Right lobe of liver (tissue), 6 donors: ENCODE measurements around the gene PRR13. TPM values are rescaled to one million over a fixed set of nuclear protein-coding genes. Genes with fewer than 3 reads are reported as not detected.

Experiments used
- ATAC-seq, 4 donors: fragments of 200-7000 bp; cut with Tn5 transposase; one replicate each; pipeline ENCODE4 v1.9.1; 2020; ENCODE audit warnings: mild to moderate bottlenecking in 4 of 4, moderate library complexity in 4 of 4
- DNase-seq, 3 donors: peaks; one replicate each; pipeline ENCODE4 v3.0.0-alpha.2; 2020
- H3K27ac ChIP-seq, 3 donors: fragments of 200-600 bp; one replicate each; pipeline ENCODE4 v1.8.0; 2022
- H3K27me3 ChIP-seq, 2 donors: fragments of 200-600 bp; one replicate each; pipeline ENCODE4 v1.8.0; 2022
- H3K36me3 ChIP-seq, 4 donors: fragments of 200-600 bp; sonication (generic) in 1 of 4; one replicate each; pipeline versions ENCODE4 v1.5.1 to v1.8.0; 2017 to 2022; ENCODE audit warnings: control low read depth in 1 of 4
- H3K4me1 ChIP-seq, 4 donors: fragments of 200-600 bp; sonication (generic) in 1 of 4; one replicate each; pipeline versions ENCODE4 v1.5.1 to v1.8.0; 2017 to 2022; ENCODE audit warnings: control low read depth in 1 of 4
- H3K4me3 ChIP-seq, 3 donors: fragments of 200-600 bp; one replicate each; pipeline ENCODE4 v1.8.0; 2022
- H3K9me3 ChIP-seq, 4 donors: fragments of 200-600 bp; sonication (generic) in 1 of 4; one replicate each; pipeline versions ENCODE4 v1.5.1 to v1.8.0; 2017 to 2022; ENCODE audit warnings: control low read depth in 1 of 4
- POLR2A ChIP-seq: fragments of 450-650 bp; IDR thresholded peaks from one replicate; pipeline ENCODE4 v1.6.1; 2017; ENCODE audit warnings: antibody characterized with exemption, mild to moderate bottlenecking
- WGBS: methylation state at CpG from one replicate; pipeline ENCODE4 v1.1.6; 2018; ENCODE audit warnings: low coverage, low lambda C conversion rate; ENCODE audit not compliant: insufficient coverage; ENCODE audit errors: missing lambda C conversion rate; 5-methylcytosine and 5-hydroxymethylcytosine counted together
- intact Hi-C, 2 donors: fragments of 100-400 bp; cut with DNase I; formaldehyde crosslinking; loops; one replicate each; pipeline versions ENCODE4 v1.11.2 to v1.14.1; 2022
- total RNA-seq, 6 experiments: library from RNA; depleted of rRNA in 2 of 6; stranded (reverse); fragments of >200 nt in 2 of 6; fragmentation: NEBNext Ultra II Directional in 3 of 6; extraction: Animal tissue kit (Norgen Biotek cat#: 25700) in 3 of 6; gene quantifications; one replicate each; pipeline versions ENCODE4 v1.1.0 to v1.2.4, GENCODE V29; 2016 to 2023
- TF ChIP-seq, protein P1 (sequence below), 4 donors: fragments of 200-600 bp in 3 of 4; fragments of 450-650 bp in 1 of 4; IDR thresholded peaks; one replicate each; pipeline versions ENCODE4 v1.5.1 to v1.8.0; 2016 to 2022; ENCODE audit warnings: antibody characterized with exemption in 4 of 4, mild to moderate bottlenecking in 2 of 4
- donor health status: DM: no; HTN: yes; CAD: no.
- donor health status: DM: no; HTN: no; CAD: no.
- donor health status: DM: no; HTN: no; CAD: no.
- donor health status: DM: no; HTN: yes; CAD: no.
- donor health status: DM: no; HTN: yes; CAD: no.

PRR13 gene
- total RNA-seq, 6 experiments from 2014 or later = 35.9 to 91.2 (median 61.0) TPM

DNA sequence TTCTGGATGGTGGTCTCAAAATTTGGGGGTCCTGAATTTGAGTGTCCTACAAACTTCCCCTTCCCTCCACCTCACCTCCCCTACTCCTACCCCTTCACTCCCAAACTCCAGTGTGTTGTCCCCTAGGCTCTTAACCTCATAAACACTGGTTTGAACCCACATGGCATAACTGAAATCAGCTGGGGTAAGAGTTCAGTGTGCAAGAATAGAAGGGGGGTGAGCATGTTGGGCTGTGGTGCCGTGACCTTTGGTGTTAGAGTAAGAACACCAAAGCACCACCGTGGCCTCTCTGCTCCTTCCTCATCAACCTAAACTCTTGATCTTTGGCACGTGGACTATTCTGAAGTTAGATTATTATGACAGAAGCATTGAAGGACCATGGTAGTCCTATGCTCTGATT, 21.4 kb downstream of the PRR13 start:
- no peak for TF ChIP-seq POLR2A
- TF ChIP-seq, protein P1, sequence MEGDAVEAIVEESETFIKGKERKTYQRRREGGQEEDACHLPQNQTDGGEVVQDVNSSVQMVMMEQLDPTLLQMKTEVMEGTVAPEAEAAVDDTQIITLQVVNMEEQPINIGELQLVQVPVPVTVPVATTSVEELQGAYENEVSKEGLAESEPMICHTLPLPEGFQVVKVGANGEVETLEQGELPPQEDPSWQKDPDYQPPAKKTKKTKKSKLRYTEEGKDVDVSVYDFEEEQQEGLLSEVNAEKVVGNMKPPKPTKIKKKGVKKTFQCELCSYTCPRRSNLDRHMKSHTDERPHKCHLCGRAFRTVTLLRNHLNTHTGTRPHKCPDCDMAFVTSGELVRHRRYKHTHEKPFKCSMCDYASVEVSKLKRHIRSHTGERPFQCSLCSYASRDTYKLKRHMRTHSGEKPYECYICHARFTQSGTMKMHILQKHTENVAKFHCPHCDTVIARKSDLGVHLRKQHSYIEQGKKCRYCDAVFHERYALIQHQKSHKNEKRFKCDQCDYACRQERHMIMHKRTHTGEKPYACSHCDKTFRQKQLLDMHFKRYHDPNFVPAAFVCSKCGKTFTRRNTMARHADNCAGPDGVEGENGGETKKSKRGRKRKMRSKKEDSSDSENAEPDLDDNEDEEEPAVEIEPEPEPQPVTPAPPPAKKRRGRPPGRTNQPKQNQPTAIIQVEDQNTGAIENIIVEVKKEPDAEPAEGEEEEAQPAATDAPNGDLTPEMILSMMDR (IDR thresholded peaks at IDR 0.05) = no peak
- Histone ChIP-seq H3K27me3 (no peaks in the 10 kb centered on the region), H3K36me3 (peaks cover 58 to 100% (median 86%) of the 10 kb centered on the region in 4 donors), H3K4me1 (peaks cover 0 to 28% (median 4%) of the 10 kb centered on the region in 4 donors), H3K9me3 (no peaks in the 10 kb centered on the region), H3K4me3 (no peak overlapping the region), H3K27ac (peak overlapping the region in 1 of 3 donors; percentile 22)
- ATAC-seq (peak in 1 of 4 donors; percentile 61), DNase-seq (no peak)
- intact Hi-C loops = no loop called here
- WGBS = 35% methylated on average over 3 of the region's 3 CpGs

DNA sequence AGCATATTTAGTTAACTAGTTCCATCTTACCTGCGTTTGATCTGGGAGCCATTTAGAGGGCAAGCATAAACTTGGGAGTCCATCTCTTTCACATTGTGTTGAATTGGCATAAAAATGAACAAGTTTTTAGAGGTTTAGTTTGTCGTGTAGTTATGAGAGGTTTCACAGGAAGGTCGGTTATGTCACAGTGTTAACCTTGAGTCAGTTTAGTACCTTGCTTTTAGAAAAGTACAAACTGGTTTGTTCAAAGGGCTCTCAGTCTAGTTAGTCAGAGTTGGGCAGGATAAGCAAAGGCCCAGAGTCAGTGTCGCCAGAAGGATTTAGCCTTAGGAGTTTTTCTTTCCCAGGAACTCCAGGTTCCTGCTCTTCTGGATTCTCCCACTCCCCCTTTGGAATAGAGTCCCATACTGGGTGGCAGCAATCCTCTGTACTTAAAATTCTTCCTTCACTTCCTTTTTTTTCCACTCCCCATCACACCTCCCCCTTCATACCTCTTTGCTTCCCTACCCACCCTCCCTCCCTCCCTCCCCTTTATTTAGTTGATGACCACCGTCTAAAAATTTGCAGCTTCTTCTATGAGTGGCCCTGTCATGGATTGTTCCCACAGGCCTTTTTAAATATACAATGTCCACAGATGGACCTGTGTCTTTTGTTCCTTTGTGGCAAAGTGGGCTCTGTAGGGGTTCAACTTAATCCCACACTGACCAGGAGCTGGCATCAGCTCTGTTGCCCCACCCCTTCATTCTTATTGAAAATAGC, 22.4 kb downstream of the PRR13 start:
- no peaks in the 10 kb centered on the region for H3K27me3 ChIP-seq
- no peaks in the 10 kb centered on the region for H3K9me3 ChIP-seq
- no peak for DNase-seq
- peaks cover 48 to 100% (median 88%) of the 10 kb centered on the region in 4 donors for H3K36me3 ChIP-seq
- 31% methylated on average over 4 of the region's 5 CpGs for WGBS
- H3K4me3 ChIP-seq = no peak overlapping the region
- H3K4me1 ChIP-seq = peaks cover 0 to 28% (median 4%) of the 10 kb centered on the region in 4 donors
- TF ChIP-seq POLR2A = no peak
- TF ChIP-seq, protein P1 (IDR thresholded peaks at IDR 0.05) = no peak
- intact Hi-C loops = no loop called here
- no peak for ATAC-seq
- no peak overlapping the region for H3K27ac ChIP-seq

DNA sequence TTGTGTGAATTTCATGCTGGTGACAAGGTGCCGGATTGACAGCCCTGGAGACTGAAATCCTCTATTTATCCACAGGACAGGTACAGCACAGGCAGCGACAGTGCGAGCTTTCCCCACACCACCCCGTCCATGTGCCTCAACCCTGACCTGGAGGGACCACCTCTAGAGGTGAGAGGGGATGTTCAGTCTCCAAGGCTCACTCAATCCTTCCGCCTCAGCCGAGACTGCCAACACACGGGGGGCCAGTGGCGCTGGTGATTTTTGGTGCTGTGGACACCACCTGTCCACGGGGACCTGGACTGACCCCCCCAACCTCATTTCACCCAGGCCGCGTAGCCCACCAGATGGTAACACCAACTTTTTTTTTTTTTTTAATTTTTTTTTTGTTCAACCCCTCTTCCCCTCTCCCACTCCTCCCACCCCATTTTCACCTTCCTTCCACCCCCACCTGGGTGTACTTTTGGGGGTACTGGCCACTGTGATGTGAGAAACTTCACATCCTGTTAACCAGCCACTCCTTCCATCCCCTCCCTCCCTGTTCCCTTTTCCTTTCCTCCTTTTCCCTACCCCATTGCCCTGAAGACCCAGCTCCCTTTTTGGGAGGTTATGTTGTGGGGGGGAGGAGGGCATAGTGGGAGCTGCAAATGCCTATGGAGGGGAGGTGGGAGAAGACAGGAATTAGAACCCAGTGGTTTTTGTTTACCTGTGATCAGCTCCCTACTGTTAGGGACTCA, 23.3 kb downstream of the PRR13 start:
- H3K4me1 ChIP-seq = peaks cover 0 to 28% (median 4%) of the 10 kb centered on the region in 4 donors

DNA sequence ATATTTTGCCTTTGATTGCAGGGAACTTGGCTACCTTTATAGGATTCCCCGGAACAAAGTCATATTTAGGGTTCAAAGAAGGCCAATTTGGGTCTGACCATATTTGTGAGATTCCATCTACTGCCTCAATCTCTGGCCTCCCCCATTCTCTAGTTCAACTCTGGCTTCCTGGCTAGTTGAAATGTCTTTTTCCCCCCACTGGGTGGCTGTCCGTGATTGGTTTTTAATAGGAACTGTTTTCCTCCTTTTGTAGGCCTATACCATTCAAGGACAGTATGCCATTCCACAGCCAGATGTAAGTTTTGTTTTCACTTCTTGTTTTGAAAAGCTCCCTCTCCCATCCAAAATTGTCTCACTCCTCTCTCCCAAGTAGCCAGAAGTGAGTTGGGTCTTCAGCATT, 24.1 kb downstream of the PRR13 start:
- TF ChIP-seq, protein P1 (IDR thresholded peaks at IDR 0.05) = no peak
- no peak for TF ChIP-seq POLR2A
- Histone ChIP-seq H3K27me3 (no peaks in the 10 kb centered on the region), H3K36me3 (peaks cover 42 to 100% (median 86%) of the 10 kb centered on the region in 4 donors), H3K9me3 (no peaks in the 10 kb centered on the region), H3K4me3 (no peak overlapping the region), H3K4me1 (peaks cover 0 to 28% (median 4%) of the 10 kb centered on the region in 4 donors), H3K27ac (no peak overlapping the region)
- DNase-seq (no peak), ATAC-seq (peak in 1 of 4 donors; percentile 28)
- intact Hi-C loops = no loop called here
- 66% methylated on average over 2 of the region's 2 CpGs for WGBS

More for the DNA sequence above, 23.3 kb downstream of the PRR13 start:
- Histone ChIP-seq H3K27ac (no peak overlapping the region), H3K27me3 (no peaks in the 10 kb centered on the region), H3K36me3 (peaks cover 48 to 100% (median 85%) of the 10 kb centered on the region in 4 donors), H3K9me3 (no peaks in the 10 kb centered on the region), H3K4me3 (no peak overlapping the region)
- WGBS = 97% methylated on average over 7 of the region's 11 CpGs
- intact Hi-C loops = no loop called here
- no peak for ATAC-seq
- DNase-seq = no peak
- TF ChIP-seq POLR2A = no peak
- TF ChIP-seq, protein P1 (IDR thresholded peaks at IDR 0.05) = no peak
